ENCODE measurements around the gene CCNL2. TPM values are rescaled to one million over a fixed set of nuclear protein-coding genes. Genes with fewer than 3 reads are reported as not detected.

Gene CCNL2
- total and polyA plus RNA-seq, 2 of the 13 experiments (the other 11 are each of a cell fraction or from before 2014, with no cell fraction given): 105 to 340 TPM

DNA sequence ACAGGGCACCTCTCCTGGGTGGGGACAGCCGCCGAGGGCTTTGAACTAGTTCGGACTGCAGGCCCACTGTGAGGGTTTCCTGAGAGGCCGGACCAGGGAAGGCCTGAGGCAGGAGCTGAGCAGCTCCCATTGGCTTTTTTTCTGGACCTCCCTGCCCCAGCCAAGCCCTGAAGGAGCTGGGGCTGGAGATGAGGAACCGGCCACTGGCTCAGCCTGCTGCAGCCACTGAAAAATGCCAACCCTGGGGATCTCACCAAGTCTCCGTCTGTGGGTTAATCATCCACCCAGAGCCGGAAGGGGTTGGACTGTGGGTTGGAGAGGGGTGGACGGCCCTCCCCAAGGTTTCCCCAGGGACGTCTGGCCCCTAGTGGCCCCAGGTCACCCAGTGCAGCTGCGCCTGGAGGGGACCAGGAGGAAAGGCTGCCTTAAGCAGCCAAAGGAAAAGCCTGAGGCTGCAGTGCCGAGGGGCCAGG lies 38.8 kb upstream of the CCNL2 start:
- peaks cover 31% of the 10 kb centered on the region for H3K79me2 ChIP-seq (ENCODE audit: insufficient read depth, low read length)
- H2AFZ ChIP-seq (ENCODE audit: low read length): no peak overlapping the region
- ATAC-seq: peak; percentile 66
- POLR2A ChIA-PET: interaction anchor here (1.0 to 11.0 kb wide), 13 partner anchors 8 to 67 kb away, joined by 3 to 355 read pairs (median 7); partner anchors contain the start of genes ANKRD65, AURKAIP1, CCNL2 and MRPL20
- H3K9ac ChIP-seq (ENCODE audit: insufficient read depth, low read depth, low read length): peak overlapping the region; percentile 74
- no TSS peak for BruUV-seq (replicated peaks)
- H4K20me1 ChIP-seq (ENCODE audit: insufficient read depth, low read length): no peaks in the 10 kb centered on the region
- H3K27me3 ChIP-seq (ENCODE audit: control insufficient read depth in 1 of 2, insufficient read depth in 2 of 2, low read length in 2 of 2): no peaks in the 10 kb centered on the region
- FAIRE-seq: peak; percentile 98
- in situ Hi-C loops (cut with HindIII; ENCODE audit: extremely low pct_ligation_motif_present, low pct_unique_long_range_greater_than_20kb) (loop anchor here (5.0 kb wide), 1 partner anchor 36 kb away; no protein-coding TSS in a partner anchor), intact Hi-C loops (cut with micrococcal nuclease; ENCODE audit: unreplicated experiment) (no loop called here)
- CTCF ChIA-PET (ENCODE audit: low intra/inter-chr PET ratio, low total read pairs): interaction anchor here (1.1 kb wide), 1 partner anchor 20 kb away, joined by 3 read pairs; no protein-coding TSS in a partner anchor
- peak overlapping the region; percentile 54 for H3K27ac ChIP-seq (ENCODE audit: extremely low read length, insufficient read depth, low read length)
- H3K4me3 ChIP-seq (replicated peaks in 1 of 3; ENCODE audit: insufficient read depth in 1 of 3, low read depth in 2 of 3, low read length in 3 of 3): peak overlapping the region; percentile 72 to 88 (median 84); a peak in 5 of 6 replicates
- peaks cover 0 to 2% of the 10 kb centered on the region in 2 experiments; a peak in 1 of 5 replicates for H3K36me3 ChIP-seq (replicated peaks in 1 of 2; ENCODE audit: control insufficient read depth in 1 of 2, insufficient read depth in 2 of 2, low read length in 2 of 2)
- H3K4me1 ChIP-seq (ENCODE audit: insufficient read depth, low read length): peaks cover 53% of the 10 kb centered on the region
- peak overlapping the region; percentile 94 for H3K4me2 ChIP-seq (ENCODE audit: low read depth, low read length)
- no peaks in the 10 kb centered on the region for H3K9me3 ChIP-seq (ENCODE audit: low read length)
- peak; percentile 91 for DNase-seq (ENCODE audit: low spot score)
- WGBS (ENCODE audit: low lambda C conversion rate): 0% methylated on average over 3 of the region's 11 CpGs
- TF ChIP-seq ELF4 (CRISPR knock-in tag; IDR thresholded peaks at IDR 0.05; ENCODE audit: borderline replicate concordance): no peak
- no peak for TF ChIP-seq ZBTB20 (CRISPR knock-in tag; IDR thresholded peaks at IDR 0.05; ENCODE audit: borderline replicate concordance, low read depth)
- peak; percentile 84; the same call in 1 of the 2 replicates for TF ChIP-seq HIVEP1 (CRISPR knock-in tag; IDR thresholded peaks at IDR 0.05)
- TF ChIP-seq ZNF577 (CRISPR knock-in tag; IDR thresholded peaks at IDR 0.05; ENCODE audit: borderline replicate concordance, low read depth): no peak
- no peak for TF ChIP-seq ZNF724P (CRISPR knock-in tag; IDR thresholded peaks at IDR 0.05; ENCODE audit: borderline replicate concordance)
- no peak for TF ChIP-seq ZNF383 (CRISPR knock-in tag; IDR thresholded peaks at IDR 0.05; ENCODE audit: borderline replicate concordance)
- no peak for TF ChIP-seq SP2 (CRISPR knock-in tag; IDR thresholded peaks at IDR 0.05)
- TF ChIP-seq, protein P1, sequence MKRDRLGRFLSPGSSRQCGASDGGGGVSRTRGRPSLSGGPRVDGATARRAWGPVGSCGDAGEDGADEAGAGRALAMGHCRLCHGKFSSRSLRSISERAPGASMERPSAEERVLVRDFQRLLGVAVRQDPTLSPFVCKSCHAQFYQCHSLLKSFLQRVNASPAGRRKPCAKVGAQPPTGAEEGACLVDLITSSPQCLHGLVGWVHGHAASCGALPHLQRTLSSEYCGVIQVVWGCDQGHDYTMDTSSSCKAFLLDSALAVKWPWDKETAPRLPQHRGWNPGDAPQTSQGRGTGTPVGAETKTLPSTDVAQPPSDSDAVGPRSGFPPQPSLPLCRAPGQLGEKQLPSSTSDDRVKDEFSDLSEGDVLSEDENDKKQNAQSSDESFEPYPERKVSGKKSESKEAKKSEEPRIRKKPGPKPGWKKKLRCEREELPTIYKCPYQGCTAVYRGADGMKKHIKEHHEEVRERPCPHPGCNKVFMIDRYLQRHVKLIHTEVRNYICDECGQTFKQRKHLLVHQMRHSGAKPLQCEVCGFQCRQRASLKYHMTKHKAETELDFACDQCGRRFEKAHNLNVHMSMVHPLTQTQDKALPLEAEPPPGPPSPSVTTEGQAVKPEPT (CRISPR knock-in tag; IDR thresholded peaks at IDR 0.05; ENCODE audit: low read depth): no peak
- no peak for TF ChIP-seq CENPT (CRISPR knock-in tag; IDR thresholded peaks at IDR 0.05; ENCODE audit: low read depth)
- TF ChIP-seq FOXA1 (IDR thresholded peaks at IDR 0.05): no peak
- no peak for TF ChIP-seq FOXA1 (CRISPR knock-in tag; IDR thresholded peaks at IDR 0.05)
- no peak for TF ChIP-seq ZNF569 (CRISPR knock-in tag; IDR thresholded peaks at IDR 0.05; ENCODE audit: borderline replicate concordance)
- peak; percentile 72 for TF ChIP-seq ZNF350 (CRISPR knock-in tag; IDR thresholded peaks at IDR 0.05; ENCODE audit: borderline replicate concordance, low read depth)
- TF ChIP-seq, protein P2, sequence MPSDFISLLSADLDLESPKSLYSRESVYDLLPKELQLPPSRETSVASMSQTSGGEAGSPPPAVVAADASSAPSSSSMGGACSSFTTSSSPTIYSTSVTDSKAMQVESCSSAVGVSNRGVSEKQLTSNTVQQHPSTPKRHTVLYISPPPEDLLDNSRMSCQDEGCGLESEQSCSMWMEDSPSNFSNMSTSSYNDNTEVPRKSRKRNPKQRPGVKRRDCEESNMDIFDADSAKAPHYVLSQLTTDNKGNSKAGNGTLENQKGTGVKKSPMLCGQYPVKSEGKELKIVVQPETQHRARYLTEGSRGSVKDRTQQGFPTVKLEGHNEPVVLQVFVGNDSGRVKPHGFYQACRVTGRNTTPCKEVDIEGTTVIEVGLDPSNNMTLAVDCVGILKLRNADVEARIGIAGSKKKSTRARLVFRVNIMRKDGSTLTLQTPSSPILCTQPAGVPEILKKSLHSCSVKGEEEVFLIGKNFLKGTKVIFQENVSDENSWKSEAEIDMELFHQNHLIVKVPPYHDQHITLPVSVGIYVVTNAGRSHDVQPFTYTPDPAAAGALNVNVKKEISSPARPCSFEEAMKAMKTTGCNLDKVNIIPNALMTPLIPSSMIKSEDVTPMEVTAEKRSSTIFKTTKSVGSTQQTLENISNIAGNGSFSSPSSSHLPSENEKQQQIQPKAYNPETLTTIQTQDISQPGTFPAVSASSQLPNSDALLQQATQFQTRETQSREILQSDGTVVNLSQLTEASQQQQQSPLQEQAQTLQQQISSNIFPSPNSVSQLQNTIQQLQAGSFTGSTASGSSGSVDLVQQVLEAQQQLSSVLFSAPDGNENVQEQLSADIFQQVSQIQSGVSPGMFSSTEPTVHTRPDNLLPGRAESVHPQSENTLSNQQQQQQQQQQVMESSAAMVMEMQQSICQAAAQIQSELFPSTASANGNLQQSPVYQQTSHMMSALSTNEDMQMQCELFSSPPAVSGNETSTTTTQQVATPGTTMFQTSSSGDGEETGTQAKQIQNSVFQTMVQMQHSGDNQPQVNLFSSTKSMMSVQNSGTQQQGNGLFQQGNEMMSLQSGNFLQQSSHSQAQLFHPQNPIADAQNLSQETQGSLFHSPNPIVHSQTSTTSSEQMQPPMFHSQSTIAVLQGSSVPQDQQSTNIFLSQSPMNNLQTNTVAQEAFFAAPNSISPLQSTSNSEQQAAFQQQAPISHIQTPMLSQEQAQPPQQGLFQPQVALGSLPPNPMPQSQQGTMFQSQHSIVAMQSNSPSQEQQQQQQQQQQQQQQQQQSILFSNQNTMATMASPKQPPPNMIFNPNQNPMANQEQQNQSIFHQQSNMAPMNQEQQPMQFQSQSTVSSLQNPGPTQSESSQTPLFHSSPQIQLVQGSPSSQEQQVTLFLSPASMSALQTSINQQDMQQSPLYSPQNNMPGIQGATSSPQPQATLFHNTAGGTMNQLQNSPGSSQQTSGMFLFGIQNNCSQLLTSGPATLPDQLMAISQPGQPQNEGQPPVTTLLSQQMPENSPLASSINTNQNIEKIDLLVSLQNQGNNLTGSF (CRISPR knock-in tag; IDR thresholded peaks at IDR 0.05): no peak
- no peak for TF ChIP-seq ZNF780A (CRISPR knock-in tag; IDR thresholded peaks at IDR 0.05)
- no peak for TF ChIP-seq ZNF768 (CRISPR knock-in tag; IDR thresholded peaks at IDR 0.05)
- peak; percentile 58; the same call in 1 of the 2 replicates for TF ChIP-seq ZFY (CRISPR knock-in tag; IDR thresholded peaks at IDR 0.05)
- no peak for TF ChIP-seq RFXAP (CRISPR knock-in tag; IDR thresholded peaks at IDR 0.05; ENCODE audit: borderline replicate concordance)
- no peak; the same call in 1 of the 2 replicates for TF ChIP-seq FOSL2 (CRISPR knock-in tag; IDR thresholded peaks at IDR 0.05)
